Left lung (tissue), 10 donors: ENCODE measurements around the gene EPHA8. TPM values are rescaled to one million over a fixed set of nuclear protein-coding genes. Genes with fewer than 3 reads are reported as not detected.
A peak's percentile ranks its signal among the peaks of the same experiment; 100 is the strongest.

Source experiments
- ATAC-seq: fragments of 200-7000 bp; cut with Tn5 transposase; one replicate; pipeline ENCODE4 v1.9.1; 2020; ENCODE audit warnings: moderate library complexity
- DNase-seq, 4 donors: peaks; one replicate each; pipeline ENCODE4 v3.0.0-alpha.2; 2013 to 2020
- H3K27ac ChIP-seq, 2 donors: fragments of 200-600 bp; sonication (generic) in 1 of 2; one replicate each; pipeline versions ENCODE4 v1.5.0 to v1.8.0; 2020 to 2021
- H3K27me3 ChIP-seq, 2 donors: fragments of 200-600 bp; sonication (generic) in 1 of 2; one replicate each; pipeline versions ENCODE4 v1.5.0 to v1.8.0; 2020 to 2021
- H3K36me3 ChIP-seq, 2 donors: fragments of 200-600 bp; sonication (generic) in 1 of 2; one replicate each; pipeline versions ENCODE4 v1.5.0 to v1.8.0; 2020 to 2021
- H3K4me1 ChIP-seq, 2 donors: fragments of 200-600 bp; one replicate each; pipeline ENCODE4 v1.8.0; 2021
- H3K4me3 ChIP-seq, 2 donors: fragments of 200-600 bp; sonication (generic) in 1 of 2; one replicate each; pipeline versions ENCODE4 v1.5.0 to v1.8.0; 2020 to 2021; ENCODE audit warnings: mild to moderate bottlenecking in 1 of 2
- H3K9me3 ChIP-seq, 2 donors: fragments of 200-600 bp; sonication (generic) in 1 of 2; one replicate each; pipeline versions ENCODE4 v1.5.0 to v1.8.0; 2020 to 2021
- intact Hi-C, 2 donors: fragments of 100-400 bp; cut with DNase I; formaldehyde crosslinking; loops; one replicate each; pipeline versions ENCODE4 v1.11.2 to v1.14.2; 2022
- polyA plus RNA-seq, 6 donors: library from polyadenylated mRNA; unstranded; fragments of 120-200 nt; gene quantifications; one replicate each; pipeline ENCODE4 v1.2.1, GENCODE V29; 2013; ENCODE audit not compliant: insufficient read length in 6 of 6
- total RNA-seq, 2 donors: library from RNA; stranded (reverse); fragmentation: NEBNext Ultra II Directional; extraction: Animal tissue kit (Norgen Biotek cat#: 25700); gene quantifications; one replicate each; pipeline ENCODE4 v1.2.1, GENCODE V29; 2021
- TF ChIP-seq, protein P1 (sequence below), 2 donors: fragments of 200-600 bp; sonication (generic) in 1 of 2; IDR thresholded peaks; one replicate each; pipeline versions ENCODE4 v1.5.0 to v1.8.0; 2021; ENCODE audit warnings: antibody characterized with exemption in 2 of 2
- donor health status: DM: no; HTN: yes; CAD: no.
- donor health status: DM: no; HTN: no; CAD: no.

The EPHA8 gene
- total and polyA plus RNA-seq, 8 donors = 0.07 to 0.21 (median 0.18) TPM; not detected in 5

GRCh38 chr1:22540337-22540736 is 23.0 kb upstream of the EPHA8 start:
- Histone ChIP-seq H3K9me3 (no peaks in the 10 kb centered on the region), H3K36me3 (no peaks in the 10 kb centered on the region), H3K27ac (no peak overlapping the region), H3K4me1 (no peaks in the 10 kb centered on the region), H3K27me3 (peaks cover 0 to 28% of the 10 kb centered on the region in 2 donors), H3K4me3 (no peak overlapping the region)
- intact Hi-C loops = no loop called here
- TF ChIP-seq, protein P1, sequence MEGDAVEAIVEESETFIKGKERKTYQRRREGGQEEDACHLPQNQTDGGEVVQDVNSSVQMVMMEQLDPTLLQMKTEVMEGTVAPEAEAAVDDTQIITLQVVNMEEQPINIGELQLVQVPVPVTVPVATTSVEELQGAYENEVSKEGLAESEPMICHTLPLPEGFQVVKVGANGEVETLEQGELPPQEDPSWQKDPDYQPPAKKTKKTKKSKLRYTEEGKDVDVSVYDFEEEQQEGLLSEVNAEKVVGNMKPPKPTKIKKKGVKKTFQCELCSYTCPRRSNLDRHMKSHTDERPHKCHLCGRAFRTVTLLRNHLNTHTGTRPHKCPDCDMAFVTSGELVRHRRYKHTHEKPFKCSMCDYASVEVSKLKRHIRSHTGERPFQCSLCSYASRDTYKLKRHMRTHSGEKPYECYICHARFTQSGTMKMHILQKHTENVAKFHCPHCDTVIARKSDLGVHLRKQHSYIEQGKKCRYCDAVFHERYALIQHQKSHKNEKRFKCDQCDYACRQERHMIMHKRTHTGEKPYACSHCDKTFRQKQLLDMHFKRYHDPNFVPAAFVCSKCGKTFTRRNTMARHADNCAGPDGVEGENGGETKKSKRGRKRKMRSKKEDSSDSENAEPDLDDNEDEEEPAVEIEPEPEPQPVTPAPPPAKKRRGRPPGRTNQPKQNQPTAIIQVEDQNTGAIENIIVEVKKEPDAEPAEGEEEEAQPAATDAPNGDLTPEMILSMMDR (IDR thresholded peaks at IDR 0.05) = no peak
- ATAC-seq (no peak), DNase-seq (no peak)

DNA sequence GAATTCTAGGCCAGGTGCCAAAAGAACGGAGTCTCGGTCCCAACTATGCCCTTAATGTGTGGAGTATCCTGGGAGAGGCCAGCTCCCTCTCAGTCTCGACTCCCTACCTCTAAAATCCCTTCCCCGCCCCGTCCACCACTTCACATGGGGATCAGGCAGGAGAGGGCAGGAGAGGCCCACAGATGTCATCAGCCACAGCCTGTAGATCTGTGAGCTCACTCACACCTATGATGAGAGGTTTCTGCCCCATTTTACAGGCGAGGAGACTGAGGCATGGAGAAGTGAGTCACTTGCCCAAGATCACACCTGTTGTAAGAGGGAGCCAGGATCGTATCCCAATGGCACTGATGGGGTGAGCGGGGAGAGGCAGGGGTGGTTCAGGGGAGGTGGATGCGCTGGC is 20.4 kb upstream of the EPHA8 start:
- intact Hi-C loops = no loop called here
- TF ChIP-seq, protein P1 (IDR thresholded peaks at IDR 0.05) = no peak
- Histone ChIP-seq H3K27me3 (peaks cover 7 to 50% of the 10 kb centered on the region in 2 donors), H3K4me1 (no peaks in the 10 kb centered on the region), H3K36me3 (no peaks in the 10 kb centered on the region), H3K27ac (no peak overlapping the region), H3K4me3 (no peak overlapping the region), H3K9me3 (no peaks in the 10 kb centered on the region)
- no peak for ATAC-seq
- no peak for DNase-seq

DNA sequence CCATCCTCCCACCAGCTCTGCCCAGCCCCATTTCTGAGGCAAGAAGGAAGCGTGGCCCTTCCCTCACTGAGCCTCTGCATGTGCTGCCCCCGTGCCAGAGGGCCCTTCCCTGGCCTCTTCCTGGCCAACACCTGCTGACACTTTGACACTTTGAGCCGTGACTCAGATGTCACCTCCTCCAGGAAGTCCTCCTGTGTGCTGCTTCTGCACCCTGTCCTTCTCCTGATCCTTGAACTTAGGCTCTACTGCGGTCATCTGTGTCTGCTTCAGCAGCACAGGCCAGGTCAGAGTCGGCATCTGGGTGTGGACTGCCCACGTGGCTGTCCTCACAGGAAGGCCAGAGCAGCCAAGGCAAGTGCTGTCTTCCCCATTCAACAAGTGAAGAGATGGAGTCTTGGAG is 19.6 kb upstream of the EPHA8 start:
- Histone ChIP-seq H3K27me3 (peaks cover 7 to 58% of the 10 kb centered on the region in 2 donors), H3K4me1 (no peaks in the 10 kb centered on the region), H3K9me3 (no peaks in the 10 kb centered on the region), H3K36me3 (no peaks in the 10 kb centered on the region), H3K27ac (no peak overlapping the region), H3K4me3 (no peak overlapping the region)
- DNase-seq (peak in 1 of 4 donors; percentile 47), ATAC-seq (no peak)
- TF ChIP-seq, protein P1 (IDR thresholded peaks at IDR 0.05) = no peak
- intact Hi-C loops = no loop called here

DNA sequence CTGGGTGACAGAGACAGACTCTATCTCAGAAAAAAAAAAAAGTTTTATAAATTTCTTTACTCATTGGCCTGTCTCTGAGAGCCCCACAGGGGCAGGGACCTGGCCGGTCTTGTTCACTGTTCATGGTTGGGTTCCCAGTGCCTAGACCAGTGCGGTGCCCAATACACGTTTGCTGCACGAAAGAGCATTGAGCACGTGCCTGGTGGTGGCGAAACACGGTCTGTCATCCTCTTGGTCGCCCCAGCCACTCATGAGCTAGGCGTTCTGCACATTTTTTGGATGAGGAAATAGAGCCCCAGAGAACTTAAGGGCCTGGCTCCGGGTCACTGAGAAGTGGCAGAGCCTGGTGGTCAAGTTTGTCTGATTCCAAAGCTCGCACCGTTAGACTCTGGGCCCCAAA is 18.7 kb upstream of the EPHA8 start:
- Histone ChIP-seq H3K9me3 (no peaks in the 10 kb centered on the region), H3K4me1 (no peaks in the 10 kb centered on the region), H3K27me3 (peaks cover 7 to 68% of the 10 kb centered on the region in 2 donors), H3K36me3 (no peaks in the 10 kb centered on the region), H3K27ac (no peak overlapping the region), H3K4me3 (no peak overlapping the region)
- TF ChIP-seq, protein P1 (IDR thresholded peaks at IDR 0.05) = no peak
- ATAC-seq (no peak), DNase-seq (no peak)
- intact Hi-C loops = no loop called here

- no peaks in the 10 kb centered on the region for H3K36me3 ChIP-seq
- no peak overlapping the region for H3K4me3 ChIP-seq
- ATAC-seq = no peak
- no peaks in the 10 kb centered on the region for H3K9me3 ChIP-seq
- H3K4me1 ChIP-seq = no peaks in the 10 kb centered on the region
- H3K27me3 ChIP-seq = peaks cover 7 to 73% of the 10 kb centered on the region in 2 donors
- intact Hi-C loops = no loop called here
- no peak overlapping the region for H3K27ac ChIP-seq
- TF ChIP-seq, protein P1 (IDR thresholded peaks at IDR 0.05) = no peak
- no peak for DNase-seq
Measured at GRCh38 chr1:22545141-22545540, 18.1 kb upstream of the EPHA8 start.
